NCI-H2196 (cell line): ENCODE measurements around the gene PTPN14.

Experiments used
- DNase-seq: peaks from one replicate; lab custom pipeline; 2025; ENCODE audit not compliant: unreplicated experiment; lab: John Stamatoyannopoulos, UW

The PTPN14 gene

DNA sequence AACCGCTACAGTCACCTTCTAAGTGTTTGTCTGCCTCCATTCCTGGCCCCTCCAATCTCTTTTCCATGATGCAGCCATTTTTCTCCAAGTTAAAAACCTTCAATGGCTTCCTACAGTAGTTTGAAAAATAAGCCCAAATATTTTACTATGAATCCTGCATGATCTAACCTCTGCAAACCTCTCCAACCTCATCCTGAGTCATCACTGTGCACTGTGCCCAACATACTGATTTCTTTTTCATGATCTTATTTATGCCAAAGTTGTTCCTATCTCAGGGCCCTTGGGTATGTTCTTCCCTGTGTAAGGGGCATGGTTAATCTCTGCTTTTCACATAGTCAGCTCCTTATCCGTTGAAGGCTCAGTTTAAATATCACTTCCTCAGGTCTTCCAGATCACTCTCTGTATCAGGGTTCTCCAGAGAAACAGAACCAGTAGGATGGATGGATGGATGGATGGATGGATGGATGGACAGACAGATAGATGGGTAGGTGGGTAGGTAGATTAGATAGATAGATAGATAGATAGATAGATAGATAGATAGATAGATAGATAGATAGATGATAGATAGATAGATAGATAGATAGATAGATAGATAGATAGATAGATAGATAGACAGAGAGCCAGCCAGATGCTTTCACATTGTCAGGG is 18.1 kb upstream of the PTPN14 start:
- DNase-seq, result no peak

DNA sequence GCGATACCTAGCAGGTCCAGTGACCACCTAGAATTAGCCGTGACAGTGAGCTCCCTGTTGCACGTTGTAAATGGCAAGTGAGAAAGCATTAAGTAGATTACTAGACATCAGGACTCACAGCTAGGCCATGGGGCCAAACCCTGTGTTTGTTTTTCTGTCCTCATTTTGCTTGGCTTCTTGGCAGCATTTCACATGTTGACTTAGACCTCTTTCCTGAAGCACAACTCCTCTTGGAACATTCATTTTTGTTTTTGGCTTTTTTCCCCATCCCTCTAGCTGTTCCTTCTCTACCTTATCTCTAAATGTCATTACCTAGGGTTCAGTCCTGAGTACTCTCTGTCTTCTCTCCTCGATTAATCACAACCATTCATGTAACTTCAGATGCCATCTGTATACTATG is 16.9 kb upstream of the PTPN14 start:
- DNase-seq, result no peak

DNA sequence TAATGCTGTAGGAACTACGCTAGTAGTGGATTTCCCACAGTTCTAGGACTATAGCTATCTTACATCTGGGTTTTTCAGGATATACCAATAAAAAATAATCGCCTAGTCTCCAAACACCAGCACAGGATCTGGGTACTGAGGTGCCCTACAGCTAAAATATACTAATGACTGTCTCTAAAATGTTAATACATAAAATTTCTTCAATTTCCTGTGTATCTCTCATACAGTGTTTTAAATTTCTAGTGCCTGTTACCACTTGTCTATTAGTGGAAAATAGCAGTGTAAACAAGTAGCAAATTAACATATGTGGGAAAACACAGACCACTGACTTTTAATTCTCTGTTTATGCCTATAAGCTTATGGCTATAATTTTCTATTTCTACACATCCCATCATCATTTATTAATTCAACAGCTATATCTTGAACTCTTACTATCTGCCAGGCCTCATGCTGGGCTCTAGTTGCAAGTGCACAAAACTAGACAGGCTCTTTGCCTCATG is 16.1 kb upstream of the PTPN14 start:
- no peak for DNase-seq

DNA sequence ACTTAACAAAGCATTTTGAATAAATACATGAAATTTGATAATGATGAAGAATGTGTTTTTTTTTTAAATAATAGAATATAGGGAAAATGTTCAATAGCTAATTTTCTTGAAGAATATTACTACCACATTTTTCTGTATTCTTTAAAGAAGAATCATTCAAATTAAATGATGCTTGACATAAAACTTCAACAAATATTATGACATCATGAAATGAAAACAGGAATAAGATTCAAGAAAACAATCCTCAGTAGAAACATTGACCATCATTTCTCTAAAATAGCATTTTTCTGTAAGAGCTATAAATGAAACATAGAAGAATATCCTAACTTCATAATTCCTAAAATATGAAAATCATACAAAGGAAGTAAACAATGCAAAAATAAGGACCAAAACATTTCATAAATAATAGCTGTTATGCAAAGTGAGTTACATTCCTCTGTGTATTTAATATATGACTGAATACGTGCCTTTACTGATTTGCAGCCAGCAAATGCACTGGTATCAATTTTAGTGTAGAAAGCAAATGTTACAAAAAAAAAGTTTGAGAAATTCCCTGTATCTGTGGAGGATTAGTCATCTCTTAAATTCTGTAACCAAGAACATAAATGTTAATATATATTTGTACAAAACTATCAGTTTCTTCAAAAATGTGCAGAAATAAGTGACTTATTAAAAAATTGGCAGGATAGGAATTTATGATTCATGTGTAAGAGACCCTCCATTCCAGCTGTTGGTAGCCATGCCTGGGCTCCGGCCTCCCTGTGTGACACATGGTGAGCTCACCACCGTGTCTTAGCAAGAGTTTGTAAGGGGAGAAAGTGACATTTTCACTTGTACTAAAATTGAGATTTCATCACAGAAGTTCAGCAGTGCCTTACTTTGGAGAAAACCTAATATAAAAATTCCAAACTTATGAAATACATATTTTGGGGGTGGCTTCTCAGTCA is 15.0 kb upstream of the PTPN14 start:
- no peak for DNase-seq

DNA sequence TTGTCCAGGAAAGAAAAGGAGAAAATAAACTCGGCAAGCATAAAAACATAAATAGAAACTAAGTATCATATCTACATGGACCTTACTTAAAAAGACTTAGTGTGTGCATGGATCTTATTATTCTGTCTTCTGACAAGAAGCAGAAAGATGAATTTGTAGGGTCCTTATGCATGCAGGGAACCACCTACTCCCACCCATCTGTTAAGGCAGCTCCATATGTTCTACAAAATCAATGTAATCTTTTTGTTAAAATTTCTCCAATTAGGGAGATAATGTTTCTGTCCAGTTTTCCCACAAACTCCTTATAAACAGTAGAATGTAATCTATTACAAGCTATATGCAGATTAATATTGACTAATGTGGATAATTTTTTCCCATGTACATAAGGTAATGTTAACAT is 13.9 kb upstream of the PTPN14 start:
- DNase-seq, result no peak

DNA sequence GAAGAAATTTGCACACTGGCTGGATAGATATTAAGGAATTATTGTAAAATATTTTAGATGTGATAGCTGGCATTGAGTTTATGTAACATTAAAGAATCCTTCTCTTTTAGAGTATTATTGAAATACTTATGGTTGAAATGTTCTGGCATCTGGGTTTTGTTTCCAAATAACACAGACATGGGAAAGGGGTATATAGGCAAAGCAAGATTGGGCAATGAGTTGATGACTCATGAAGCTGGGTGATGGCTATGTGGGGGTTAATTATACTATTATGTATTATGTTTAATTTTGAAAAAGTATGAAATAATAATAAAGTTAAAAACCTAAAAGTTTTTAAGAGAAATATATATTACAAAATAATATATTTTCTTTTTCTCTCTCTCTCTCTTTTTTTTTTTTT is 12.5 kb upstream of the PTPN14 start:
- DNase-seq, result no peak

DNA sequence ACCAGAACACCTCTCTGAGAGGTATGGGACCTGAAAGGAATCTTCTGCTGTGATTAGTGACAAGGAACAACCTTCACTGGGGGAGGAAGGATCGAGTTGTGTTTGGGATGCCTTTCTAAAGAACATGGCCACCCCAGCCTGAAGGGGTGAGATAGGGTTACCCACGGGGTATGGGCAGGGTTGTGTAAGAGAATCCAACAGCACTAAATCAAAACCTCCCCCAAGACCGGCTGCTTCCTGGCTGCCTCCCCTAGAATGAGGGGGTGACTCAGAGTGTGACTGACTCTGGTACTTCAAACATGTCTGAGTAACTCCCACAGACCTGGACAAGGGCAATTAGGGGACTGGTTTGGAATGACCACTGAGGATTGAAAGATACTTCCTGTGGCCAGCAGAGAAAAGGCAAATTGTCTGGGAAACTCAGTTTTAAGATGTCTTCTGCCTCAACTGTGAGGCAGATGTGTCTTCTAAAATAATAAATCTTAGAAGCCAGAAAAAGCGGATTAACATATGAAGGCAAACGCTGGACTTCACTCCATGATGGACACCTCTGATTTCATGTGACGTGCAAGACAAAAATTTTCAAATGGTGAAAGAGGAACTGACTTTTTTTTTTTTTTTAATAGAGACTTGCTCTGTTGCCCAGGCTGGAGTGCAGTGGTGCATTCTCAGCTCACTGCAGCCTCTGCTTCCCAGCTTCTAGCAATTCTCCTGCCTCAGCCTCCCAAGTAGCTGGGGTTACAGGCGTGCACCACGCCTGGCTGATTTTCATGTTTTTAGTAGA is 6.7 kb upstream of the PTPN14 start:
- no peak for DNase-seq

DNA sequence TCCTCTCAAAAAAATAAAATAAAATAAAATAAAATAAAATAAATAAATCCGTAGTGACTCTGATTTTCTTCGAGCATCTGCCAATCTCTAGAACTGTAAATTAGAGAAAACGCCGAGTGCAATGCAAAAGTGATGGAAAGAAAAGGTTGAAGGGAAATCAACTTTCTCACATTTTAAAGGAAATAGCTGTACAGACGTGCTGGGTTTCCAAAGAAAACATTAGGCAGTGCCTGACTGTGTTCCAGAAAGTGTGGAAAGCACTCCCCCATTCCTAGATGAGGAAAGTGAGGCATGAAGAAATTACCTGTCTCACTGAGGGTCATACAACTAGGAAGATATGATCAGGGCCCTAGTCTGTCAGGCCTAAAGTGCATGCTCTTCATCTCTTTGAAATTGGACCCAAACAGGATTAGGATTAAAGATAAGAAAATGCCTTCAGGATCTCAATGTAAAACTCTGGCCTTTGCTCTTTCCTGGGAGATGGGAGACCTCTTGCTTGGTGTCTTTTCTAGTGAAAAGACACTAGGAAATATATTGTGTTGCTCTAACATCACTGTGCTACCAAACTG is 1.8 kb upstream of the PTPN14 start:
- no peak for DNase-seq

DNA sequence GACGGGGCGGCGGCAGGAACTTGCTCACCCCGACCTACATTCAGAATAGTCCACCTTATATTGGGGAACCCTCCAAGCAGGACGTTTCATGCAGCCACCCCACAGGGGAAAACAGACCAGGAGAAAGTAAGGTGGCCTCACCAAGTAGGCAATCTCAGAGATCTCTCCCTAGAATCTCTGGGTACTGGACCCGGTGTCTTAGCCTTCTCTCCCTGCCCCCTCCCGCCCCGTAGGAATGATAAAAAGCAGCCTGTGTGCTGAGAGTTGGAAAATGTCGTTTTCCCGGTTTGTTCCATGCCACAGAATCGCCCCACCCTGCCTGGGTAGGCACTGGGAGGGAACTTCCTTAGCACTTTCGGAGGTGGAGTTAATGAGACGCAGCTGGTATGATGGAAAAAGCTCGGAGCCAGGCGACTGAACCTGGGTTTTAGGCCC is 789 bp upstream of the PTPN14 start:
- DNase-seq, result no peak

DNA sequence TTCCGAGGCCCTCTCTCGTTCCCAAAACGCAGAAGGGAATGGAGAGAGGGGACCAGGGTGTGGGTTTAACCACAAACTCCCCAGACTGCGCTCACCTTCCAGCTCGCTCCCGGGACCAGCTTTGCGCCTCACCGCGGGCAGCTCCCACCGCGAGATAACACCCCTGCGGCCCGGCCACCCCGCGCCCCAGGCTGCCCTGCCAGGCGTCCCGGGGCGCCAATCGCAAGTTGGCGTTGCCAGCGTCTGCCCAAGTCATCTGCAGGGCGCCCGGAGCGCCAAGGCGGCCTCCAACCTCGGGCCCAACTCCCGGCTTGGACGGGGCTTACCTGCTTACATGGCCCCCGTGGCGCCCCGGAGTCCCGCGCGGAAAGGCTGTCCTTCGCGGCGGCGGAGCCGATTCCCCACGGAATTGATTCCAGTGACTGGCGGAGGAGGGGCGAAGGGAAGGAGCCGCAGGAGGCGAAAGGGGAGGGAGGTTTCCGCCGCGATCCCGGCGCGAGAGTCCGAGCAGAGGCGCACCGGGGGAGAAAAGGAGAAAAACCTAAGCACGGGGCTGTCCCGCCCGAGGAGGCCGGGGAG is 456 bp downstream of the PTPN14 start:
- DNase-seq, result no peak

DNA sequence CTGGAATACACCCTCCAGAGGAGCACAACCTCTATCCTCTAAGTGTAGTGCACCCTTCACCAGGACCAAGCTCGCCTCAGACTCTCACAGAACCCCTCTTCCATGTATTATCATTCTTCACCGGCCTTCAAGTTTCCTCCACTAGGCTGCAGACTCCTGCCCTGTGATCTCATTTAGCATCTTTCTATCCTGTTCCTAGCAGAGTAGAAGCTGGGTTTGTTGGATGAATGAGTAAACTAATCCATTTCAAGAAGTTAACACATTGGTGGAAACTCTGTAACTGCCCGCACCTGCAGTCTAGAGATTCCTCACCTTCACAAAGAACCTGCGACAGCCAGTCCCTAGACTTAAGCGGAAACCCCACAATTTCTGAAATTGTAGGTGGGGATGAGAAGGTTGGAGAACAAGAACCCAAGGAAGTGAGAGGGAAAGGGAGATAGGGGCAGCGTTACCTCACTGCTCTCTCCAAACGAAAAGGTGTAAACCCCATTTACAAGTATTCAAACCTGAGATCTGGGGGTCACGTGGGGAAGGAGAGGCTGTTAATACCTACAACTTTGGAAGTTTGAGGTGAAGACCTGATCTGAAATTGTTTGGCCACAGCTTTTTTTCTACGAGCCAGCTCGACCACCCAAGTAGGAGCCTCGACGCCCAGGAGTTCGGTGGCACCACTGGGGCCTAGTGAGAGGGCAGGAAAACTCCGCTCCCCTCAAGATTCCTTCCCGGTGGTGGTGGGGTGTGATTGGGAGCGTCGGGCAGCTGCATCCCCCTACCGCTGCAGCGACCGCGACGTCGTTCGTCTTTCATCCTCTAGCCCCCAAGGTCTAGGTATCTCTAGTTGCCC is 1.2 kb downstream of the PTPN14 start:
- no peak for DNase-seq

DNA sequence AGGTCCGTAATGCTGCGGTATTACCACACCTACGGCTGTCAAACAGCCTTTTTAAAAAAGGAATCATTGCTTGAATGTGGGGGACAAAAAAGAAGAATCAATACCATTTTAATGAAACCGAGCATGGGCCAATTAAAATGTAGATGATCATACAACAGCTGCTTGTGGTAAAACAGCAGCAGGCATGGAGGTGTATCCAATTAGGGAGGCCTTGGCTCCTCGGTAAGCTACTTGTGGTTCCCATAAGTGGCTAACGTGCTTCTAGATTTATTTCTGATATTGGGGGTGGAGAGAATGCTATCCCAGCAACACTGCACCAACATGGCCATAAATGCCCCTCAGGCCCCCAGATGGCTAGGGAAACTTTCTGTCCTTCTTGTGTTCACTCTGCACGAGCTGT is 1.8 kb downstream of the PTPN14 start:
- no peak for DNase-seq

DNA sequence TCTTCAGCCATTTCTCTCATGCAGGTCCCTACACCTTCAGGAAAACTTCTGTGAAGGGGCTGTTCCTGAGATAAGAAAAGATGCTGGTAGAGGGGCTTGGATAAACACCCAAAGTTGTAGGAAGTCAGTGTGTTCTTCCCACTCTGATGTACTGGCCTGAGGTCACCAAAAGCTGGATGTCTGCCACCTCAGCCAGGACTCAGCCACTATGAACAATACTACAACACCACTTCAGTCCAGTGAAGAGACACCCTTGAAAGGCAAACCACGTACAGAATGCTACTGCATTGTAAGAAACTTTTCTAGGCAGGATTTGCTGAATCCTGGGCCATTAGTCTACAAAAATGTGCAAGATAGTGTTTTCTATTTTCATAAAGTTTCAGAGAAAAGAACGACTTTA is 2.4 kb downstream of the PTPN14 start:
- DNase-seq, result no peak

DNA sequence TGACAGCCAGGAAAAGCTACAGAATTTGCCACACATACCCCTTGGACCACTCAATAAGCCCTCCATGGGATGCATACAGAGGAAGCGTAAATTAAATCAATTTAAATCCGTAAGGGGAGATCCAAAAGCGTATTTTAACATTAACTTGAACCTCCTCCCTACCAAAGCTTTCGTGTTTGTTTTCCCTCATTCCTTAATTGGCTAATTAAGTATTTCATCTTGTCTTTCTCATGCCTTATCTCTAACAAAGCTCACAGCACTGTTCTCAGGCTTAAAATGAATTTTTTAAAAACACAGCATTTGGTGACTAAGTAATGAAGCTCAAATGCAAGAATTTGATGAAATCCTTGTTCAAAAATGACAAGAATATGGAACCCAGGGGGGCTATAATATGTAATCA is 3.1 kb downstream of the PTPN14 start:
- DNase-seq, result no peak

DNA sequence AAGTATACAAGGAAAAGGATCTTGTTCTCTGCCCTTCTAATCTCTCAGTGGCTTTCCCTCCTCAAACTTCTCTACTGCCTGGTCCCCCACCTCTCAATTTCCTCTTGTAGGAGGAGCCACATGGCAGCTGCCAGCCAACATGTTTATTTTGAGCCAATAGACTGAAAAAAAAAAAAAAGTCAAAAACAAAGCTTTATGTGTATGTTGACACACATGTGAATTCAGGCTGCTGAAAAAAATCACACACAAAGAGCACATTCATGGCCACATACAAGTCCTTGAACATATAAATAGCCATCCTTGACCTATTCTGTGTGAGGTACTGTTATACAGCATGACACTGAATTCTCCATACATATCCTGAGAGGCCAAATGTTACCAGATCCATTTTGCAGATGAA is 3.7 kb downstream of the PTPN14 start:
- no peak for DNase-seq

DNA sequence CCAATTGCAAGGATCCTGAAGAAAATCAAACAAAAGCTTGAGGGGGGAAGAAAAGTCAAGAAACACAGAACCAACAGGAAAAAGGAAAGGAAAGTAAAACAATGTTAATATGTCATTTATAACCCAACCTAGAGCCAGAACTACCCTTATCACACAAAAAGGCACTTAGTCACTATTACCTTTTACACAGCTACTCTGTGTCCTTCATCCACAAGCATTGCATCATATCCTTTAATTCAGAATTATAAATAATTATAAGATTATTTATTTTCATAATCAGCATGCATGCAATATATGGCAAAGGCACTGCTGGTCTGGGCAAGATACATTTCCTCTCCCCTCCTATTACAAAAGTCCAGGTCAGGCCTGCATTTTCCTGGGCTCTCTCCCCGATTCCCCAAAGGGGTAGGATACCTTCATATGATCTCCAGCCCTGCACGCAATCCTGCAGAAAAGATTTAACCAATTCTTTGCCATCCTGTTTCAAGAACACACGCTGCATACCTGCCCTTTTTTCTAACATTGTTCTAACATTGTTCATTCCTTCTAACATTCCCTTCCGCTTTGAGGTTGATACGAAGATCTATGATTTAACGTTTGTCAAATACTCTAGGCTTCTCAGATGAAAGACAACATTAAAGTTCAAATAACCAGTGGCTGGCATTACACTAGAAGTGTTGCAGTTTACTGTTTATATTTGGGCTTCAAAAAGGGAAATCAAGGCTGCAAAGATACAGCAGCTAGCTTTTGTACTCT is 4.3 kb downstream of the PTPN14 start:
- DNase-seq, result no peak

DNA sequence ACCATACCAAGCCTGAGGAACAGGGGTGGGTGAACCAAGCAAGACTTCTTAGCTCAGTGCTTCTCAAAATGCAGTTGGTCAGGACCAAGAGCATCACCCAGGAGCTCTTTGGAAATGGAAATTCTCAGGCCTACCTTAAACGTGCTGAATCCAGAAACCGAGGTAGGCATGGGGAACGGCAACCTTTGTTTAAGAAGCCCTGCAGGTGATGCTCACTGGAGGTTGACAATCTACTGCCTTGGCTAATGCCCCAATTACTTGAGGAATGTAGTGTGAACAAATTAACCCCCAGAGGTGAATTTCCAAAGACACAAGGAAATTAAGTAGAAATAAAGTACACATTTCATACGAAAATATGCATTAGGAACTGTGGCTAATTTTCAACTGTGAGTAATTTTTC is 5.3 kb downstream of the PTPN14 start:
- DNase-seq, result no peak

DNA sequence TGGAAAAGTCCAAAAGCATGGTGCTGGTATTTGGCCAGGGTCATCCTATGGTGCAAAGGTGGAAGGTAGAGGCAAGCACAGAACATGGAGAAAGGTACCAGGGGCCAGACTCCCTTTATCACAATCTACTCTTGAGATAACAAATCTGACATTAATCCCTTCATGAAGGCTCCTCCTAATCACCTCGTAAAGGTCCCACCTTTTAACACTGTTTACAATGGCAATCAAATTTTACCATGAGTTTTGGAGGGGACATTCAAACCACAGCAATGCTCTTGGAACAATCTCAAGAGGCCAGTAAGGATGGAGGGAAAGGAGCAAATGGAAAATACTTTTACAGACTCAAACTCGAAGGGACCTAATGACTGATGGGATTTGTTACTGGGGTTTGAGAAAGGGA is 6.1 kb downstream of the PTPN14 start:
- DNase-seq, result no peak

DNA sequence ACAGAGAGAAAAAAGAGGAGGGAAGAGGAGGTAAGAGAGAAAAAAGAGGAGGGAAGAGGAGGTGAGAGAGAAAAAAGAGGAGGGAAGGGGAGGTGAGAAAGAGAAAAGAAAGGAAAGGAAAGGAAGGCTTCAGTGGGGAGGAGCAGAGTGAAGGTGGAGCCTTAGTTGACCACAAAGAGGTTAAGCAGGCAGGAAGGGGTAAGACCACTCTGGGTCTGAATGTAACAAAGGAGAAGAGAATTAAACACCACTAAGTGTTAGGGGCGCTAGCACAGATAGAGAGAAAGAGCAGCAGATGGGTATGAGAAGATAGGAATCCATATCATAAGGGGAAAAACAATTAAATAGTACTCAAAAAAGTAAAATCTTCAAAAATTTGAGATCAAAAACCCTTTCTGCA is 6.6 kb downstream of the PTPN14 start:
- DNase-seq, result no peak
